GM18909 (cell line): ENCODE results near the gene TEX22.

Source experiments
- ATAC-seq: cut with Tn5 transposase; IDR thresholded peaks from one replicate; pipeline ENCODE4 v1.9.1; 2021; ENCODE audit warnings: mild to moderate bottlenecking; ENCODE audit not compliant: unreplicated experiment, poor library complexity

Gene TEX22

GRCh38 chr14:105365681-105366080 lies 32.7 kb upstream of the TEX22 start:
- no peak for ATAC-seq

- ATAC-seq, result no peak
These were observed 31.8 kb upstream of the TEX22 start for GRCh38 chr14:105366386-105367074.

GRCh38 chr14:105367116-105368031 lies 31.0 kb upstream of the TEX22 start:
- ATAC-seq, result no peak

- ATAC-seq, result no peak
These were observed 30.3 kb upstream of the TEX22 start for GRCh38 chr14:105368032-105368417.

GRCh38 chr14:105368426-105368825 lies 29.9 kb upstream of the TEX22 start:
- no peak for ATAC-seq

GRCh38 chr14:105368910-105369652 lies 29.3 kb upstream of the TEX22 start:
- no peak for ATAC-seq

GRCh38 chr14:105369653-105370040 lies 28.7 kb upstream of the TEX22 start:
- ATAC-seq, result no peak

- no peak for ATAC-seq
These were observed 23.9 kb upstream of the TEX22 start for GRCh38 chr14:105374389-105374788.

- no peak for ATAC-seq
These were observed 22.7 kb upstream of the TEX22 start for GRCh38 chr14:105375635-105376057.

GRCh38 chr14:105376521-105377440 lies 21.6 kb upstream of the TEX22 start:
- no peak for ATAC-seq

- no peak for ATAC-seq
These were observed 20.7 kb upstream of the TEX22 start for GRCh38 chr14:105377555-105378182.

- no peak for ATAC-seq
These were observed 20.1 kb upstream of the TEX22 start for GRCh38 chr14:105378199-105378598.

GRCh38 chr14:105378873-105379685 lies 19.3 kb upstream of the TEX22 start:
- ATAC-seq, result no peak

- ATAC-seq, result no peak
These were observed 18.4 kb upstream of the TEX22 start for GRCh38 chr14:105379946-105380345.

- no peak for ATAC-seq
These were observed 17.6 kb upstream of the TEX22 start for GRCh38 chr14:105380756-105381155.

GRCh38 chr14:105381446-105382342 lies 16.6 kb upstream of the TEX22 start:
- ATAC-seq, result no peak

- no peak for ATAC-seq
These were observed 15.8 kb upstream of the TEX22 start for GRCh38 chr14:105382343-105383082.
